ENCODE measurements around the gene NGF.

The NGF gene

DNA sequence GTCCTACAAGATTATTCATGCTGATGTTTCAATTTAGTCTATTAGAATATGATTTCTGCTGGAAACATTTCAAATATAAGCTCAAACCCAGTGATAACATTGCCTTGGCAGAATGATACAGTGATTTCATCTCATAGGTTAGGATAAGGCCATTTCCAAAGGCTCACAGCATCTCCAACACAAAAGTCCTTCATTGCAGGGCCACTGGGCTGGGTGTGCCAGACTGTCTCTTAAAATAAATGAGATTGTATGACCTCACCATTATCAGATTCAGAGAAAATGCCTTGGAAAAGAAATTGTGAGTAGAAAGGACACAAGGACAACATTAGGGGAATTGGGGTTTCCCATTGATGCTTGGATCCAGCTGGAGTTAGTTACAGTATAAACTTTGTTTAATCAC, 30.4 kb downstream of the NGF start:
- no peak for DNase-seq

DNA sequence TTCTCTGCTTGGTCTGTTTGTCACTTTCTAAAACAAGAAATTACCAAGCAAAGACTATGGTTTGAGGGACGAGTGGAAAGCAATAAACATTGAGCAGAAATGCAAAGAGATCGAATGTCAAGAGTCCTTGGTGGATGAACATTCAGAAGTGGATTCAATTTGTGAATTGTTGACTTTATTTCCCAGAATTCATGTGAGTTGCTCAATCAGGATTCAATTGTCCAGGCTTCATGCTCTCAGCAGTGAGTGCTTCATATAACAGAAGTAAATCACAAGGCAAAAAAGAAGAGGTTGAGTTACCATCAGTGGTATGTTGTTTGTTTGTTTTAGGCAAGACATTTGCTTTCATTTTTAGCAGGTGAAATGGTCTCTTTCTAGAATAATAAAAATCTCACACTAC, 31.9 kb downstream of the NGF start:
- no peak for DNase-seq

DNA sequence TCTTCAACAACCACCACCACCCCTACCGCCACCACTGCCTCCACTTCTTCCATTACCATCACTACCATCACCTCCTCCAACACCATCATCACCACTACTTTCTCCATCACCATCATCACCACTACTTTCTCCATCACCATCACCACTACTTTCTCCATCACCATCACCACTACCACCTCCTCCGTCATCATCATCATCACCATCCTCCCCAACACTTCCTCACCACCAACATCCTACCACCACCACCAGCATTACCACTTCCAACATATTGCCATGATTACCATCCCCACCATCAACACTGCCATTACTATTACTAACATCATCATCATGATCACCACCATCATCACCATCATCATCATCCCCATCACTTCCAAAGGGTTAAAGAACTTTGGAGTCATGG, 34.7 kb downstream of the NGF start:
- DNase-seq, result no peak

DNA sequence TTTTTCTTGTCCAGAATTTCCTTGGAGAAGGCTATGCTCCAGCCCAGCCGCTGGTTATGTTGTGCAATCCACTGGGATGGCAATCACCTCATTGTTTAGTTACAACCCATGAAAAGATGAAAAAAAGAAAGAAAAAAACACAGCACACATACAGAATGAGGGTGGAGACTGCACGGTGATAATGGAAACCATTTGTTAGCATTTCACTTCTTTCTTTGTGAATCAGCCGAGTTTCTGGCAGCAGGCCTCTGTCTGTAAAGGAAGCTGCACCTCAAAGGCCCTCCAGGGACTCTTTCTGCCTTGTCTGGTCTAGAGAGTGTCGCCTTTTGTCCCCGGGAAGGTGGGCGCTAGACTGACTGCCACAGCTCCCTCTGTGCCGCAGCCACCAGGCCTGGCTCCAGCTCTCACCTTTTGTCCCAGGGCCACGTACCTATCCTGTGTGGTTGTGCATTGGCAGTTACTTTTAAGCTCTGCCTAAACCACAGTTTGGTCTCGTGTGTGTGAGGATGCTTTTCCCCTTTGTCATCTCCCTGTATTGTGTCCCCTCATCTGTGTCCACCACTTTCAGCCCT, 35.6 kb downstream of the NGF start:
- no peak for DNase-seq

DNA sequence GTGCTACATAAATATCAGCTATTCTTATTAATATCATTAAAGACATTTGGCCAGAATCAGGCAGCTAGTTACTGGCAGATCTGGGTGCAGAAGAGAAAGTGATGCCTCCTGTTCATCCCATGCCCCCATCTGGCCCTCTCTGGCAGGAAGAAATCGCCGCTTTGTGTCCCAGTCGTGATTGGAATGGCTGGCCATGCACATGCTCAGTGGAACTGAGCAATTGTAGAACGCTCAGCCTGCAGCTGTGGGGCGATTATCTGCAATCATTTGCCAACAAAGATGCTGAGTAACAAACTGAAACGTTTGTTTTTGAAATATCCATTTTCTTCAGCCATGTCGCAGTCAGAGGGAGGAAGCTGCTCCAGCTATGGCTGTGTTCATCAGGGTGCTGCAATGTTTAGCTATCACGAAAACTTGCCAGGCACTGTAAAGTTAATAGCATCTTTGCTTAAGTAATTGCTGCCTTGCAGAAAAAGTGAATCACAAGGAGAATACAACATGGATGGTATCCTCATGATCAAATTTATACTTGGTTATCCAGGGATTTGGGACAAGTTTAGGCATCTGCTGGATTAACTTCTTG, 36.5 kb downstream of the NGF start:
- DNase-seq, result no peak

DNA sequence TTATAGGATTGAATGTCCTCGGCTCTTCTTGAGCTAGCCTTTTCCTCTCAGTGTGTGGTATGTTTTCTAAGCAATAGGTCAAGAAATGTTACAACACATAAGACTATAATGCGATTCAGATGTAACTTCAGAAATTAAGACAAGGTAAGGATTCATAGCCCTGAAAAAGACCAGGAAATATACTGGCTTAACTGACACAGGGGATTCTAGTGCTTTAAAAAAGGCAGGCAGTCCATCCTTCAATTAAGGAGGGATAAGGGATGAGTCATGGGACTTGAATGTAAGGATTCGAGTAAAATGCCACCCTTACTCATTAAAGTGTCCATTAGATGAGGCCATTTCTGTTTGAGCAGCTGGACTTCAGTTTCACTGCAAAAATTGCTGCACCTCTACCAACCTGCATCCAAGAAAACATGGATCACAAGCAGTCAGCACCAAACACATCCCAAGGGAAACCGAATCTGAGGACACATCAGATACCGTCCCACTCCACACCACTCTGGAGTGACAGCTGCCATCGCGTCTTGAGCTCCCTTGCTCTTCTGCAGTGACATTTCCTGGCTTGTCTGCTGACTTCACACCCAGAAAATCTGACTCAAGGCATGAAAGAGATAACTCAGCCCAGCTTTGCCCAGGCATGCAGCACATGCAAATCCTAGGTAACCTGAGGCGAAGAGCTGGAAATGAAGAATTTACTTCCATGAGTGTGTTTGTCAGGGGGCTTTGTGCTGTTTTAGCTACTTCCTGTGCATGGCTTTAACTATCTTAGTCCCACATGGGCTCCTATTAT, 37.8 kb downstream of the NGF start:
- DNase-seq, result no peak

DNA sequence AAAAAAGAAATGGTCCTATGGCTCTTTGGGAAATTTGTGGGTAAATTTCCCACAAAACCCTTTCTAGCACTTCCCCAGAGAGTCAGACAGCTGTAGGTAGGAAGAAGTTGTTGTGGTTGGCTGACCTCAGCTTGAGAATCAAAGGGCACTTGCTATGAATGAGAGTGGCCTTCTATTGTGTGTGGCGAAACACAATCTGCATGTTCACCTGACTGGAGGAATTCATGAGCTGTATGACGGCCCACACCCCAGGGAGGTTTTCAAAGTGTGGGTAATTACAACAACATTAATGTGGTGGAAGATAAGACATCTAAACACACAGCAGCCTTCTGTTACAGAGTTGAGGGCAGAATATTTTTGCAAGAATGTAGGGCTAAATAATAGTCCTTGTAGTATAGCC, 38.8 kb downstream of the NGF start:
- no peak for DNase-seq

DNA sequence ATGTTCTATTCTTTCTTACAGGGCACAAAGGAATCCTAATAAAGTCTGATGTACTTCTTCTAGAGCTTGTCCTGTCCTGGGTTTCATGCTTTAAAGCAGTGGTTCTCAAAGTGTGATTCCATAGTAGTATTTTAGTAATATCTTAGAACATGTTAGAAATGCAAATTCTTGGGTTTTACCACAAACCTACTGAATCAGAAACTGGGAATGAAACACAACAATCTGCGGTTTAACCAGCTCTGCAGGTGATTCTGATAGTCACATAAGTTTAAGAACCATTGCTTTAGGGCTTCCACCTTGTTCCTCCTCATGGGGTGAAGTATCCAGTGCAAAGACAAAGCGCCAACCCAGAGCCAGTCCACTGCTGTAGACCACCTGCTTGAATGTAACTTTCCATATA, 41.1 kb downstream of the NGF start:
- DNase-seq, result no peak

DNA sequence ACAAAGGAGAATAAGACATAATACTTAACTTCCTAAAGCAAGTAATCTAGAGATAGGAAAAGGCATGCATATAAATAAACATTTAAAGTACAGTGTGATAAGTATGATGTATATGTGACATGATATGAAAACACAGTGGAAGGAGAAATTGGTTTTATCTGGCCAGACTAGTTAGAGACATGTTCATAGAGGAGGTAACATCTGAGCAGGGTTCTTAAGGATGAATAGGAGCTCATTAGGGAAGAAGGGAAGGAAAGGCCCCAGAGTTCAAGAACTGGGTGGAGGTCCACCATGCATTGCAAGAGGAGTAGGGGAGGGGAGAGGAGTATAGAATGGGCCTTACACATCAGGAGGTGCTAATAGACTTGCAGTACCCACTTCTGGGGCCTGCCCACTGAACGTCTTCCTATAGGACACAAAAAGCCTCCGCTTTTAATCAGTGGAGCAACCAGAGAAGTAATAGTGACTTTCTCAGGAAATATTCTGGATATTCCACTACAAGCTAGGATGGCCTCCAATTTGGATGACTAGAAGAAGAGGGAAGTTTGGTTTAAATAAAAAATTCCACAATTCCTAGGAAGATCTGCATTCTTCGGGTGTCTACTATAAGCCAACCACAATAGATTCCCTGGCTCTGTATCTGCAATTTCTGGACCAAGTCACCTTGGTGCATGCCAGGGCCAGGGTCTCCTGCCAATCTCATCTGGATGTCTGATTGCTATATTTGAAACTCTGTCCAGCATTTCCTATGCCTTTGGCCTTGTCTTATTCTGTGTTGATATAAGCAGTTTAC, 41.9 kb downstream of the NGF start:
- no peak for DNase-seq

DNA sequence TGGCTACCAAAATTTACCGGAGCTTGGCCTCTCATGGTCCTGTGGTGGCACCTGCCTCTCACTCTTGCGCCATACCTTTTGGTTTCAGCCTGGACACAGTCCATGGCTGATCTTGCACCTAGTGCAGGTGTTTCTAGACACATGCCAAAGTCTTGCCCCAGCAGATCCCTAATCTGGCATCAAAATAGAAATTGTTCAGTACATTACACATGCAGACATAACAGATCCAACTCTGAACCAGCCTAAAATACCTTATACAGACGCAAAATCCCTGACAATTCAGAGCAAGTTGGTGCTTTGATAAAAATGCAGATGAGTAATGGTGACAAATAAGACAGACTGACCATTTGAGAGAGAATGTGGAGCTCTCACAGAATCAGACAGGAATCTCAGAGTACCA, 44.1 kb downstream of the NGF start:
- no peak for DNase-seq

DNA sequence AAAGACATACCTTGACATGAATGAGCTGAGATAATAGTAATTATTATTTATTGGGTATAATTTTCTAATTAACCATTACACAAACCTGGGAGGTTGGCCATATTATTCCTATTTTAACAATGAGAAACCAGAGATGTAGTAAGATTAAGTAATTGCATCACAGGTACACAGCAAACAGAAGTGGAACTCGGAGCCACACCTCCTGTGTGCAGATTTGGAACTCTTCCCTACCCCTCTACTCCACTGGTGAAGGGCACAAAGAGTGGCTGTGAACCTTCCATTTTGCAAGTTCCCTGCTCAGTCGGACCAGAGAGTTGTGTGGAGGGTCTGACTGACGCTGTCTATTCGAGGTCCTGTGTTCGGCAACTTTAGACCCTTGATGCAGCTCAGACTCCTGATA, 45.0 kb downstream of the NGF start:
- no peak for DNase-seq

DNA sequence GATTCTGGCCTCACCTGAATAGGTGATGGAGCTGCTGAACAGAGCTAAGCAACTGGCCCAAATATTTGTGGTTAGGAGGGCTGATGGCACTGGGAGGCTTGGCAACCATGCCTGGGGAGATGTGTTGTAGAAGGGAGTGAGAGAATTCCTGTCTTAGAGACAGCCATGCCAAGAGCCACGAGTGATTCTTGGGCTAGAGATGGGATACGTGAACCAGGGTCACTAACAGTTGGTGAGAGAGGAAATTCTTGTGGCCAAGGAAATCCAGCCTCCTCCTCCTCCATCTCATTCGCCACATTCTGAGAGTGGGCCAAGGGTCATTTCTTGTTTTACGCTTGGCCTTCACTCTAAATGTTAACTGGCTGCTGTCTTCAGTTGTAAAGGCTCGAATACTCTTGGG, 46.3 kb downstream of the NGF start:
- DNase-seq, result no peak

DNA sequence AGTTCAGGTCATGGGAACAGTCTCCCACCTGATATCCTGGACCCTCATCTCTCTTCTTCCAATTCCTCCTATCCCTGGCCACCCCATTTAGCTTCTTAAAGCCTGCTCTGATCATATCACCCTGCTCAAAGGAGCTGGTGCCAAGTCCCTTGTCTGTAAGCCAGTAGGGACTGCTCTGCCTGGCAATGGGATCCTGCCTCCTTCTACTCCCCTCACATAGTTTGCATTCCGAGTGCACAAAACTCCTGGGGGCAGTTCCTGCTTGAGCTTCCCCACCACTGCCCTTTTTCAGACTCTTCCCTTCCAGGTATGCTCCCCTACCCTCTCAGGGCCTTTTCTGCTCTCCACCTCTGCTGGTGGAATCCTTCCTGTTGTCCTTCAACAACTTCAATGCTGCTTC, 48.1 kb downstream of the NGF start:
- no peak for DNase-seq

DNA sequence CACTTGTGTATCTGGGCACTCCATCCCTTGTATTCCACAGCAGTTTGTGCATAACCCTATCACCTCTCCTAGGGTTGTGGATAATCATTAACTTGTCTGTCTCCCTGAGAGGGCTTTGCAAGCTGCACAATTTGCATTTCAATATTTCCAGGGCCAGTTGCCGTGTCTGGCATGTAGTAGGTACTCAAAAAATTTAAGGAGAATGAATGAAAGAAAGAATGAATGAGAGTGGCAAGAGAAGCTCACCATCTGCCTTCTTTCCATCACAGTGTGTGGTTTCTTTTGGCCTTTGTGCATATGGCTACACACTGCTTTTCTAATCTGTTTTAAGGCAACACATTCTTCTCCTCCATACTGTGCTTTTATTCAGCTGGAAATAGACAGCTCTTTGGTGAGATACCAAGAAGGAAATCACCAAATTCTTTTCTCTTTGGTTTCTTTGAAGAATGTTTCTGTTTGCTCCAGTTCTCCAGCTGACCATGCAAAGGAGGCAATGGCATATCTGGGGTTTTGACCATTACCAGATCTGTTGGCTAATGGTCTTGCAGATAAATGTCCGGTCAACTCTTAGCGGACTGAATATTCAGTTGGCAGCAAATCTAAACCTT, 49.4 kb downstream of the NGF start:
- no peak for DNase-seq

DNA sequence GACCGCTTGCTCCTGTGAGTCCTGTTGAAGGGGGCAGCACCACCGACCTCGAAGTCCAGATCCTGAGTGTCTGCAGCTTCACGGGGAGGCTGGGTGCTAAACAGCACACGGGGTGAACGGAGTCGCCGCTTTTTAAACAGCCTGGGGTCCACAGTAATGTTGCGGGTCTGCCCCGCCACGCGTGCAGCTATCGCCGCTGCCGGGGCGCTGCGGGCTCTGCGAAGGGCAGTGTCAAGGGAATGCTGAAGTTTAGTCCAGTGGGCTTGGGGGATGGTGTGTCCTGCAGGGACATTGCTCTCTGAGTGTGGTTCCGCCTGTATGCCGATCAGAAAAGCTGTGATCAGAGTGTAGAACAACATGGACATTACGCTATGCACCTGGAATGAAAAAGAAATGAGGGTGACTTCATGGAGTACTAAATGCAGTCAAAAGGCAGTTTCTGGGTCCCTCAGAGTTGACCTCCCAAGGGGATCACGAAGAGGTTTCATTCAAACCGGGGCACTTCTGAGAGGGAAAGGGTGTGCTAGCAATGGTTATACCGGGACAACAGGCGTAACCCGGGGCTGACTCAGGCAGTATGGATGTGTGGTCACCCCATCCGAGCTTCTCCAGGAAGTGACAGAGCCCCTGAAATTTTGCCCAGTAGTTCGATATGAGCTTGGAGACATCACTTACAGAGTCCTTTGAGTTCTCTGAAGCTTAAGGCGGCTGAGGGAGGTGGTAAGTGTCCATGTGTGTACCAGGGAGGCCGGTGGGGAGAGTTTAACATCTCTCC, 51.4 kb downstream of the NGF start:
- DNase-seq, result no peak

DNA sequence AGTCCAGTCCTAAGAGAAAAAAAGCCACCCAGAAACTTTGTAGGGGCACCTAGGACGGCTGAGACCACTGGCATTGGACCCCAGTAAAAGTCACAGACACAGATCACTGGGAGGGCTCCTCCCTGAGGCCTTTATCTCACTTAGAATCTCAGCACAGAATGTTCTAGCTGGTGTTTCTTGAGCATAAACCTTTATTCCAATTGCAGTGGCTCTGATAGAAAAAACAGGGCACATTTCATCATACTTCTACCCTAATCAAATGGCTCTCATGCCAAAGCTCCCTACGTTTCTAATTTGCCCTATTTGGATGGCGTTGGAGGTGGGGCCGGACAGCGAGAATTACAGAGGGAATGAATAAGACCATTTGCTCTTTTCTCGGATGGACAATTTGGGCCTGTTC, 53.8 kb downstream of the NGF start:
- DNase-seq, result no peak

DNA sequence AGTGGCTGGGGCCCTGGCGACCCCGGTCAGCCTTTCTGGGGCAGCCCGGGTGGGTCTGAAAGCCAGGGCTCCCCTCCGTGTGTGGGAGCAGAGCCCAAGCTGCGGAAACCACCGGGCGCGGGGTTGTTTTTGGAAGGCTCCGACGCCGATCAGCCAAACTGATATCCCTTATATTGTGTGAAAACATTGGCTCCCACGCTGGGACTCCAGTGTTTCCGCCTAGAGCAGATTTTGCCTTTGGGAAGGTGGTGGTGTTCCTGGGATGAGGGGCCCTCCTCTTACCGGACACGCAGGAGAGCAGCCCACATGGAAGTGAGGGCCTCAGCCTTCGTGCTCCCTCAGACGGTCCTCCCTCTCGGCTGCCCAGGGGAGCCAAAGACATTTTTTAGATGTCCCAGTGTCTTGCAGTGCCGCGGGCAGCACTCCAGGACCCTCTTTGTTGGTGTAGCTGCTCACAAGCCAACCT, 54.3 kb downstream of the NGF start:
- DNase-seq, result no peak

DNA sequence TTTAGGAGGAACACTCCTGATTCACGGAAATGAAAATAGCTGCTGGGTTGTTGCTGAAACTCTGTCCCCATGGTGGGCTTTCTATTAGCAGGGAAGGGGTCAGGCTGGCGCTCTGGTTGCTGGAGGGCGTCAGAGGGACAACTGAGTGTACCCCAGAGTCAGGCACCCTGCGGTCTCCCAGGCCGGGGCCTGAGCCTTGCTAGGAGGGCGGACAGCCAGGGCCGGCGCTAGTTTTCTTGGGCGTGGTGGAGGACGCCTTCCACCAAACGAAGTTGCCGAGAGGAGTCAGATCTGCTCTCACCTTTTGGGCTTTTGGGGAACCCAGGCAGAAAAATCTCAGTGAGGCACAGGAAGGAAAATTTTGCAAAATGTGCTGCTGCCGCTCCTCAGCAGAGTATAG, 54.8 kb downstream of the NGF start:
- no peak for DNase-seq

DNA sequence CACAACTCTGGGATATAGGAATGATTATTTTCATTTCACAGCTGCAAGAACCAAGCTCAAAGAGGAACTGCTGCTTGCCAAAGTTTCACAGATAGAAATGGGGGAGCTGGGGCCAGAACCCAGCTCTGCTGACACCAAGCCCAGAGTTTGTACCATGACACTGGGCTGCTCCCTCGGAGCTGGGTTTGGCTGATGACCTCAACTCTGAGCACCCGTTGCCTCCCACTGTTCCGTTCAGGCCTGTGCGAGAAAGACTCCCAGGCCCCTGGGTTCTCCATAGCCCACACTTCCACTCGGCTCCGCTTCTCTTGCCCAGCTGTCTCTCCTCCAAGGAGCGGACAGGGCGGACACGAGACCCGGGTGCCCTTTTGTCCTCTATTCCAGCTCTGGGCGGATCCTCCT, 55.2 kb downstream of the NGF start:
- DNase-seq, result no peak

DNA sequence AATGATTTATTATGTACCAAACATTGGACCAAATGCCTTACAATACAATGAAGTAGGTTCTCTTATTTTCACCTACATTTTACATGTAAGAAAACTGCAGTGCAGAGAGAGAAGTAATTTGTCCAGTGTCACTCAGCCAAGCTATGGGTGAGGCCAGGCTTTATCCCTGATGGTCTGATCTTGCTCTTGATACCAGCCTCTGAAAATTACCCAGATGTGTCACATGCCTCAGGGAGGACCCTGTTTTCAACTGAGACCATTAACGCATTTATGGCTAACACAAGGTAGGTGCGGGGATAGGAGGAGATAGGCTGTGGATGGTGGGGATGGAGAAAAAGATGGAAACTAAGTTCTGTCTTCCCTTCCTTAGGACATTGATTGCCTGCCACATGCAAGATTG, 56.9 kb downstream of the NGF start:
- no peak for DNase-seq

DNA sequence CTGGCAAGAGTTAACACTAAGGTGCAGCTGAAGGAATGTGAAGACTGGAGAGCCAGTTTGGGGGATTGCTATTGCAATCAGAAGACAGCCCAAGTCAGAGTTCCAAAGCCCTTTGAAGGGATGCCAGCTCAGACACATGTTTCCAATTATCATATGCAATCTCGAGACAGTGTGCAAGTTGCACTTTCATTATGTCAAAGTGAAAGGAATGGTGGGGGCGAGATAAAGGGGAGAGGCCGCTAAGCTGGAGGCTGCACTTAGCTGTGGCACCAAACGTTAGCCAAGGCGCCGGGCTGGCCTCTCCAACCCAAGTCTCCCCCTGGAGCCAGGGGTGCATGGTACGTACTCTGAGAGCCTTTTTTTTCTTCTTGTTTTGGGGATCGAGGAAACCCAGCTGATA, 58.0 kb downstream of the NGF start:
- no peak for DNase-seq

DNA sequence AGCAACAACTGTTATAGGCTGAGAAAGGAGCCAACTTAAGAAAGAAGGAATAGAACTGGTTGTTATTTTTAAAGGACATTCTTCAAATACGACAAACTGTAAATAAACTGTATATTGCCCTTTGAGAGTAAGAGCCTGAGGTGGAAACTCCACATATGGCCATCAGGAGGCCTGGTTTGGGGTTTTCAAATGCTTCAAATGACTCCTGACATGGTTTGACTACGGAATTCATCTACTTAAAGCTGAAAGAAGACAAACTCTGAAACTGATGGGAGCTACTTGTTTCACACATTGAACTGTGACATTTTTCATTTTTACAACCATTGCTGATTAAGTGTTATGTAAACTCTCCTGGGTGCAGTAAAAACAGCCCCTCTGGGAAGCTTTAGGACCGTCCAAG, 59.8 kb downstream of the NGF start:
- DNase-seq, result no peak

DNA sequence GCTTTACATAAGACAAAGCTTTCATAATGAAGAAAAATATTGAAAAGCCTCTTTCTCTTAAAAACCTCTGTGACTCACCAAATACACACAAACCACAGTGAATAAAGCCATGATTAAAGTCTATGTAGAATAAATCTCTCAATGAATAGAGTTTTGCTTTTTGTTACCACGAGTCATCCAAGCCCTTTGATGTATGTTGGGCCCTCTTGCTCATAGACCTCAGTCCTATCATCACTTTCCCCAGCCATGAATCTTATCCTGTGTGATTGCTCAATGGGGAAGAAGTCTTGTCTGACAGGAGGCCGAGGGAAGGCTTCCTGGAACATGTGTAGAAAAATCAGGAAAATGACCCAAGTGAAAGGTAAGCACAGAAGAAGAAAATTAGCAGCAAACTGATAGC, 60.8 kb downstream of the NGF start:
- no peak for DNase-seq
